NT2/D1 (cell line): ENCODE measurements around the gene URB2.

Experiments used
- DNase-seq: peaks from one replicate; pipeline ENCODE4 v3.0.0-alpha.2; 2011; ENCODE audit warnings: low read depth, low spot score
- H3K27me3 ChIP-seq: 2 replicates; pipeline ENCODE4 v1.6.0; 2011; ENCODE audit warnings: mild to moderate bottlenecking; ENCODE audit not compliant: insufficient read length, insufficient read depth
- H3K36me3 ChIP-seq: 2 replicates; pipeline ENCODE4 v1.6.1; 2011; ENCODE audit warnings: mild to moderate bottlenecking, low read length, mixed read lengths; ENCODE audit not compliant: insufficient read depth, insufficient read length
- H3K4me1 ChIP-seq: 2 replicates; pipeline ENCODE4 v1.5.1; 2011; ENCODE audit not compliant: insufficient read depth, insufficient read length
- H3K4me3 ChIP-seq: 2 replicates; pipeline ENCODE4 v1.5.1; 2011; ENCODE audit warnings: low read depth; ENCODE audit not compliant: insufficient read length
- H3K9ac ChIP-seq: 2 replicates; pipeline ENCODE4 v1.6.0; 2011; ENCODE audit warnings: low read depth; ENCODE audit not compliant: insufficient read length
- H3K9me3 ChIP-seq: 2 replicates; pipeline ENCODE4 v1.5.1; 2011; ENCODE audit warnings: mild to moderate bottlenecking, low read length; ENCODE audit not compliant: insufficient read depth
- SUZ12 ChIP-seq: IDR thresholded peaks from 2 replicates; pipeline ENCODE4 v1.6.1; 2011; ENCODE audit not compliant: insufficient read length, insufficient read depth; ENCODE audit errors: extremely low read depth
- YY1 ChIP-seq: IDR thresholded peaks from 2 replicates; pipeline ENCODE4 v1.6.1; 2011; ENCODE audit not compliant: insufficient read length, insufficient read depth
- ZNF274 ChIP-seq: IDR thresholded peaks from 2 replicates; pipeline ENCODE4 v1.6.1; 2011; ENCODE audit warnings: mild to moderate bottlenecking, low read depth, low read length

Gene URB2

GRCh38 chr1:229636042-229636441 is 10.0 kb downstream of the URB2 start:
- Histone ChIP-seq H3K9me3 (no peaks in the 10 kb centered on the region), H3K27me3 (no peaks in the 10 kb centered on the region), H3K36me3 (peaks cover 92% of the 10 kb centered on the region), H3K4me1 (no peaks in the 10 kb centered on the region), H3K9ac (no peak overlapping the region), H3K4me3 (no peak overlapping the region)
- DNase-seq = no peak
- TF ChIP-seq SUZ12 (no peak), ZNF274 (no peak), YY1 (no peak)

GRCh38 chr1:229637746-229638145 is 11.7 kb downstream of the URB2 start:
- Histone ChIP-seq H3K36me3 (peaks cover 93% of the 10 kb centered on the region), H3K4me3 (no peak overlapping the region)

GRCh38 chr1:229640455-229640854 is 14.4 kb downstream of the URB2 start:
- Histone ChIP-seq H3K27me3 (no peaks in the 10 kb centered on the region), H3K4me1 (no peaks in the 10 kb centered on the region), H3K36me3 (peaks cover 93% of the 10 kb centered on the region), H3K4me3 (no peak overlapping the region), H3K9ac (no peak overlapping the region), H3K9me3 (no peaks in the 10 kb centered on the region)
- no peak for DNase-seq
- TF ChIP-seq SUZ12 (no peak), YY1 (no peak), ZNF274 (no peak)

More at GRCh38 chr1:229637746-229638145, 11.7 kb downstream of the URB2 start:
- H3K4me1 ChIP-seq = no peaks in the 10 kb centered on the region
- no peak for DNase-seq
- no peak overlapping the region for H3K9ac ChIP-seq
- no peaks in the 10 kb centered on the region for H3K9me3 ChIP-seq
- no peaks in the 10 kb centered on the region for H3K27me3 ChIP-seq
- TF ChIP-seq YY1 (no peak), SUZ12 (no peak), ZNF274 (no peak)

GRCh38 chr1:229641306-229641705 is 15.3 kb downstream of the URB2 start:
- no peak for DNase-seq
- no peak overlapping the region for H3K9ac ChIP-seq
- no peaks in the 10 kb centered on the region for H3K9me3 ChIP-seq
- no peaks in the 10 kb centered on the region for H3K27me3 ChIP-seq
- H3K4me1 ChIP-seq = no peaks in the 10 kb centered on the region
- no peak for TF ChIP-seq SUZ12
- no peak for TF ChIP-seq YY1
- TF ChIP-seq ZNF274 = no peak
- peaks cover 93% of the 10 kb centered on the region for H3K36me3 ChIP-seq
- H3K4me3 ChIP-seq = no peak overlapping the region

GRCh38 chr1:229642376-229642775 is 16.3 kb downstream of the URB2 start:
- H3K27me3 ChIP-seq = no peaks in the 10 kb centered on the region
- no peak for TF ChIP-seq SUZ12
- no peak for TF ChIP-seq ZNF274
- TF ChIP-seq YY1 = no peak
- H3K9me3 ChIP-seq = no peaks in the 10 kb centered on the region
- no peak overlapping the region for H3K4me3 ChIP-seq
- H3K9ac ChIP-seq = no peak overlapping the region
- DNase-seq = no peak
- H3K4me1 ChIP-seq = no peaks in the 10 kb centered on the region
- H3K36me3 ChIP-seq = peaks cover 93% of the 10 kb centered on the region

GRCh38 chr1:229642970-229643369 is 16.9 kb downstream of the URB2 start:
- TF ChIP-seq ZNF274 = no peak
- peaks cover 93% of the 10 kb centered on the region for H3K36me3 ChIP-seq

GRCh38 chr1:229643996-229644745 is 18.1 kb downstream of the URB2 start:
- Histone ChIP-seq H3K9me3 (no peaks in the 10 kb centered on the region), H3K27me3 (no peaks in the 10 kb centered on the region), H3K36me3 (peaks cover 94% of the 10 kb centered on the region), H3K9ac (no peak overlapping the region), H3K4me3 (no peak overlapping the region), H3K4me1 (no peaks in the 10 kb centered on the region)
- DNase-seq = no peak
- TF ChIP-seq YY1 = no peak
- no peak for TF ChIP-seq SUZ12
- no peak for TF ChIP-seq ZNF274

More at GRCh38 chr1:229642970-229643369, 16.9 kb downstream of the URB2 start:
- DNase-seq = no peak
- Histone ChIP-seq H3K4me3 (no peak overlapping the region), H3K9me3 (no peaks in the 10 kb centered on the region), H3K27me3 (no peaks in the 10 kb centered on the region), H3K9ac (no peak overlapping the region), H3K4me1 (no peaks in the 10 kb centered on the region)
